Osteocyte (in vitro differentiated cells): ENCODE results near the gene NOD1. TPM values are rescaled to one million over a fixed set of nuclear protein-coding genes. Genes with fewer than 3 reads are reported as not detected.

Source experiments
- DNase-seq: peaks from one replicate; pipeline ENCODE4 v3.0.0; 2021; ENCODE audit warnings: mixed read lengths; ENCODE audit not compliant: unreplicated experiment; ENCODE audit errors: extremely low spot score
- H3K27ac Mint-ChIP-seq: one replicate; pipeline ENCODE4 v1.8.0; 2021; ENCODE audit warnings: mild to moderate bottlenecking, mixed read lengths; ENCODE audit not compliant: unreplicated experiment
- H3K27me3 Mint-ChIP-seq: one replicate; pipeline ENCODE4 v1.8.0; 2021; ENCODE audit warnings: mixed read lengths; ENCODE audit not compliant: unreplicated experiment
- H3K36me3 Mint-ChIP-seq: one replicate; pipeline ENCODE4 v1.8.0; 2021; ENCODE audit warnings: mixed read lengths; ENCODE audit not compliant: unreplicated experiment
- H3K4me1 Mint-ChIP-seq: one replicate; pipeline ENCODE4 v1.8.0; 2021; ENCODE audit warnings: mixed read lengths; ENCODE audit not compliant: unreplicated experiment
- H3K4me3 Mint-ChIP-seq: one replicate; pipeline ENCODE4 v1.8.0; 2021; ENCODE audit warnings: mild to moderate bottlenecking, moderate library complexity, mixed read lengths; ENCODE audit not compliant: unreplicated experiment
- H3K9me3 Mint-ChIP-seq: one replicate; pipeline ENCODE4 v1.8.0; 2021; ENCODE audit warnings: mixed read lengths; ENCODE audit not compliant: unreplicated experiment
- CTCF ChIP-seq: fragments of 200-600 bp; sonication (generic); IDR thresholded peaks from 2 replicates; pipeline ENCODE4 v1.5.0; 2021; ENCODE audit warnings: antibody characterized with exemption, mild to moderate bottlenecking, moderate library complexity
- total RNA-seq: library from RNA; stranded (reverse); gene quantifications from 2 replicates; pipeline ENCODE4 v1.2.1, GENCODE V29; 2021

The NOD1 gene
- total RNA-seq, 1 donor from 2014 or later, result 7.2 TPM

- TF ChIP-seq CTCF, result no peak
- H3K4me3 Mint-ChIP-seq, result no peak overlapping the region
- H3K4me1 Mint-ChIP-seq, result peaks cover 56% of the 10 kb centered on the region
- H3K27ac Mint-ChIP-seq, result no peak overlapping the region
- DNase-seq, result peak; percentile 36
- no peaks in the 10 kb centered on the region for H3K27me3 Mint-ChIP-seq
- no peaks in the 10 kb centered on the region for H3K9me3 Mint-ChIP-seq
- peaks cover 3% of the 10 kb centered on the region for H3K36me3 Mint-ChIP-seq
These were observed 3.0 kb downstream of the NOD1 start for GRCh38 chr7:30475580-30475979.

- no peak overlapping the region for H3K27ac Mint-ChIP-seq
- no peak overlapping the region for H3K4me3 Mint-ChIP-seq
- no peaks in the 10 kb centered on the region for H3K9me3 Mint-ChIP-seq
- H3K27me3 Mint-ChIP-seq, result no peaks in the 10 kb centered on the region
- TF ChIP-seq CTCF, result no peak
- DNase-seq, result no peak
- peaks cover 58% of the 10 kb centered on the region for H3K4me1 Mint-ChIP-seq
- peaks cover 3% of the 10 kb centered on the region for H3K36me3 Mint-ChIP-seq
These were observed 3.7 kb downstream of the NOD1 start for GRCh38 chr7:30474893-30475292.

- H3K9me3 Mint-ChIP-seq, result no peaks in the 10 kb centered on the region
- H3K4me3 Mint-ChIP-seq, result no peak overlapping the region
These were observed 4.1 kb downstream of the NOD1 start for GRCh38 chr7:30474485-30474884.

GRCh38 chr7:30473903-30474302, 4.7 kb downstream of the NOD1 start:
- no peak for DNase-seq
- peaks cover 60% of the 10 kb centered on the region for H3K4me1 Mint-ChIP-seq
- H3K27me3 Mint-ChIP-seq, result no peaks in the 10 kb centered on the region
- no peak overlapping the region for H3K27ac Mint-ChIP-seq
- peaks cover 5% of the 10 kb centered on the region for H3K36me3 Mint-ChIP-seq
- TF ChIP-seq CTCF, result no peak
- H3K4me3 Mint-ChIP-seq, result no peak overlapping the region
- H3K9me3 Mint-ChIP-seq, result no peaks in the 10 kb centered on the region

More at GRCh38 chr7:30474485-30474884, 4.1 kb downstream of the NOD1 start:
- peak; percentile 40 for DNase-seq
- Mint-ChIP-seq H3K27me3 (no peaks in the 10 kb centered on the region), H3K4me1 (peaks cover 58% of the 10 kb centered on the region), H3K36me3 (peaks cover 3% of the 10 kb centered on the region), H3K27ac (no peak overlapping the region)
- no peak for TF ChIP-seq CTCF

GRCh38 chr7:30472784-30473775, 5.5 kb downstream of the NOD1 start:
- no peaks in the 10 kb centered on the region for H3K9me3 Mint-ChIP-seq
- H3K27ac Mint-ChIP-seq, result peak overlapping the region; percentile 59
- peaks cover 5% of the 10 kb centered on the region for H3K36me3 Mint-ChIP-seq
- no peaks in the 10 kb centered on the region for H3K27me3 Mint-ChIP-seq
- peaks cover 64% of the 10 kb centered on the region for H3K4me1 Mint-ChIP-seq
- peak; percentile 21 for DNase-seq
- no peak overlapping the region for H3K4me3 Mint-ChIP-seq
- no peak for TF ChIP-seq CTCF
